DND-41 (cell line): ENCODE data around the gene SLAIN2.

Experiments
- CTCF ChIP-seq: IDR thresholded peaks from 2 replicates; pipeline ENCODE4 v1.5.1; 2012; ENCODE audit warnings: borderline replicate concordance, low read length, moderate library complexity, mild to moderate bottlenecking; ENCODE audit not compliant: poor library complexity, severe bottlenecking; ENCODE audit errors: extremely low read depth
- EZH2 ChIP-seq: IDR thresholded peaks from 3 replicates; pipeline ENCODE4 v1.6.1; 2012; ENCODE audit warnings: borderline replicate concordance, low read depth, mild to moderate bottlenecking, moderate library complexity, low read length, inconsistent platforms; ENCODE audit not compliant: severe bottlenecking

DNA sequence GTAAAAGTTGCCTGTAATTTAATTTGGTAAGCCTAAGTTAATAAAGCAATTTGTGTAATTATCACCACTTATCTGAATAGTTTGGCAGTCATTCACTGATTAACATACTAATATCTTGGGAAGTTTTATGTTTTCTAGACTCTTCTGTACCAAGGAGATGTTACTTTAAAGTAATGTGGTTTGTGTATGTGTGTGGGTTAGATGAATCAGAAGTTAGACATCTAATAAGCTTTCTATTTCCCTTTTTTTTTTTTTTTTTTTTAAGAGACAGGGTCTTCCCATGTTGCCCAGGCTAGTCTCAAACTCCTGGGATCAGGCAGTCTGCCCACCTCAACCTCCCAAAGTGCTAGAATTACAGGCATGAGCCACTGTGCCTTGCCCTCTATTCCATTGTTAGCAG, 5.3 kb downstream of the SLAIN2 start:
- TF ChIP-seq CTCF (no peak), EZH2 (no peak)
